Caco-2 (cell line): ENCODE results near the gene ZNF480. TPM values are rescaled to one million over a fixed set of nuclear protein-coding genes. Genes with fewer than 3 reads are reported as not detected.

Source experiments
- BruUV-seq: library from RNA; stranded (reverse); fragments of 400-500 nt; replicated peaks from 2 replicates; lab custom pipeline; 2021; lab: Mats Ljungman, UMichigan
- CTCF ChIA-PET: fragments of 300-600 bp; sonication (Branson Sonifier 250); formaldehyde crosslinking; loops from one replicate; lab custom pipeline; 2022; ENCODE audit warnings: antibody characterized with exemption; lab: Charles Lee
- POLR2A ChIA-PET: fragments of 300-600 bp; sonication (Branson Sonifier 250); formaldehyde crosslinking; loops from one replicate; lab custom pipeline; 2022; ENCODE audit warnings: antibody characterized with exemption; lab: Charles Lee
- DNase-seq, 2 experiments: peaks; one replicate each; pipeline versions ENCODE4 v3.0.0 to v3.0.0-alpha.2; 2020 to 2022
- H3K27me3 ChIP-seq: replicated peaks from 2 replicates; pipeline ENCODE4 v1.6.0; 2011; ENCODE audit warnings: low read length; ENCODE audit not compliant: control insufficient read depth, insufficient read depth
- H3K36me3 ChIP-seq: 2 replicates; pipeline ENCODE4 v1.5.1; 2011; ENCODE audit warnings: low read length; ENCODE audit not compliant: control insufficient read depth, insufficient read depth
- H3K4me1 ChIP-seq: fragments of 250-450 bp; sonication (Bioruptor Pico); 2 replicates; pipeline ENCODE4 v1.5.1; 2020; ENCODE audit warnings: mild to moderate bottlenecking
- H3K4me3 ChIP-seq: 2 replicates; pipeline ENCODE4 v1.5.1; 2011; ENCODE audit warnings: low read depth, mild to moderate bottlenecking, control low read depth, low read length
- H3K9me3 ChIP-seq: fragments of 250-450 bp; sonication (Bioruptor Pico); 2 replicates; pipeline ENCODE4 v1.5.1; 2020; ENCODE audit warnings: mild to moderate bottlenecking, moderate library complexity
- H3K27ac Mint-ChIP-seq: one replicate; pipeline ENCODE4 v1.8.0; 2022; ENCODE audit warnings: mixed read lengths; ENCODE audit not compliant: unreplicated experiment
- H3K27me3 Mint-ChIP-seq: one replicate; pipeline ENCODE4 v1.8.0; 2022; ENCODE audit warnings: mixed read lengths; ENCODE audit not compliant: insufficient read depth, unreplicated experiment
- H3K36me3 Mint-ChIP-seq: one replicate; pipeline ENCODE4 v1.8.0; 2022; ENCODE audit warnings: mild to moderate bottlenecking, mixed read lengths; ENCODE audit not compliant: insufficient read depth, unreplicated experiment
- H3K4me1 Mint-ChIP-seq: one replicate; pipeline ENCODE4 v1.8.0; 2022; ENCODE audit warnings: low read depth, mixed read lengths; ENCODE audit not compliant: unreplicated experiment
- H3K4me3 Mint-ChIP-seq: one replicate; pipeline ENCODE4 v1.8.0; 2022; ENCODE audit warnings: mild to moderate bottlenecking, moderate library complexity, mixed read lengths; ENCODE audit not compliant: unreplicated experiment
- H3K9me3 Mint-ChIP-seq: one replicate; pipeline ENCODE4 v1.8.0; 2022; ENCODE audit warnings: mixed read lengths; ENCODE audit not compliant: unreplicated experiment
- CTCF ChIP-seq, 2 experiments: fragments of 200-600 bp in 1 of 2; IDR thresholded peaks; 1 replicate in 1 of 2; 2 replicates in 1 of 2; pipeline versions ENCODE4 v1.5.1 to v1.8.0; 2011 to 2022; ENCODE audit warnings: antibody characterized with exemption in 1 of 2, control low read depth in 1 of 2, inconsistent platforms in 1 of 2, low read depth in 1 of 2, low read length in 1 of 2, mild to moderate bottlenecking in 1 of 2, moderate library complexity in 1 of 2; ENCODE audit not compliant: insufficient read depth in 1 of 2, severe bottlenecking in 1 of 2, unreplicated experiment in 1 of 2
- intact Hi-C: fragments of 100-400 bp; cut with micrococcal nuclease; formaldehyde crosslinking; loops from one replicate; pipeline ENCODE4 v1.10.0; 2022; ENCODE audit not compliant: unreplicated experiment
- total RNA-seq: library from RNA; stranded (reverse); gene quantifications from 2 replicates; pipeline ENCODE4 v1.2.3, GENCODE V29; 2022

ZNF480 gene
- total RNA-seq, 1 experiment from 2014 or later: 17.7 TPM

GRCh38 chr19:52343548-52343947, 46.6 kb downstream of the ZNF480 start:
- Histone ChIP-seq H3K4me3 (no peak overlapping the region), H3K27me3 (no peaks in the 10 kb centered on the region), H3K4me1 (no peaks in the 10 kb centered on the region), H3K9me3 (peaks cover 21% of the 10 kb centered on the region), H3K36me3 (no peaks in the 10 kb centered on the region)
- Mint-ChIP-seq H3K36me3 (peaks cover 7% of the 10 kb centered on the region), H3K4me3 (no peak overlapping the region), H3K9me3 (peaks cover 41% of the 10 kb centered on the region), H3K4me1 (no peaks in the 10 kb centered on the region), H3K27me3 (no peaks in the 10 kb centered on the region), H3K27ac (no peak overlapping the region)
- peak in 1 of 2 experiments; percentile 30 for TF ChIP-seq CTCF (IDR thresholded peaks at IDR 0.05; ENCODE audit: insufficient read depth in 1 of 2, low read depth in 1 of 2, low read length in 1 of 2, severe bottlenecking in 1 of 2, unreplicated experiment in 1 of 2)
- CTCF ChIA-PET: no interaction called here
- intact Hi-C loops: no loop called here
- POLR2A ChIA-PET: no interaction called here
- BruUV-seq: no TSS peak
- peak; percentile 37 to 40 for DNase-seq

- intact Hi-C loops: no loop called here
- H3K4me1 Mint-ChIP-seq: no peaks in the 10 kb centered on the region
- H3K9me3 Mint-ChIP-seq: peaks cover 41% of the 10 kb centered on the region
- Histone ChIP-seq H3K36me3 (no peaks in the 10 kb centered on the region), H3K4me3 (no peak overlapping the region), H3K4me1 (no peaks in the 10 kb centered on the region), H3K9me3 (peaks cover 12% of the 10 kb centered on the region), H3K27me3 (no peaks in the 10 kb centered on the region)
- ChIA-PET POLR2A (no interaction called here), CTCF (no interaction called here)
- no peak for DNase-seq
- TF ChIP-seq CTCF (IDR thresholded peaks at IDR 0.05; ENCODE audit: insufficient read depth in 1 of 2, low read depth in 1 of 2, low read length in 1 of 2, severe bottlenecking in 1 of 2, unreplicated experiment in 1 of 2): no peak
- H3K4me3 Mint-ChIP-seq: no peak overlapping the region
- H3K27me3 Mint-ChIP-seq: no peaks in the 10 kb centered on the region
- no peak overlapping the region for H3K27ac Mint-ChIP-seq
- peaks cover 7% of the 10 kb centered on the region for H3K36me3 Mint-ChIP-seq
- BruUV-seq: no TSS peak
These were observed 48.2 kb downstream of the ZNF480 start for GRCh38 chr19:52345162-52345561.

GRCh38 chr19:52351512-52351911, 54.5 kb downstream of the ZNF480 start:
- ChIA-PET CTCF (no interaction called here), POLR2A (no interaction called here)
- H3K27me3 Mint-ChIP-seq: no peaks in the 10 kb centered on the region
- BruUV-seq: no TSS peak
- peaks cover 42% of the 10 kb centered on the region for H3K9me3 Mint-ChIP-seq
- intact Hi-C loops: no loop called here
- H3K4me3 Mint-ChIP-seq: no peak overlapping the region
- Histone ChIP-seq H3K4me1 (no peaks in the 10 kb centered on the region), H3K9me3 (peaks cover 14% of the 10 kb centered on the region), H3K4me3 (no peak overlapping the region), H3K27me3 (no peaks in the 10 kb centered on the region), H3K36me3 (no peaks in the 10 kb centered on the region)
- no peak for DNase-seq
- no peaks in the 10 kb centered on the region for H3K36me3 Mint-ChIP-seq
- H3K27ac Mint-ChIP-seq: no peak overlapping the region
- no peak for TF ChIP-seq CTCF (IDR thresholded peaks at IDR 0.05; ENCODE audit: insufficient read depth in 1 of 2, low read depth in 1 of 2, low read length in 1 of 2, severe bottlenecking in 1 of 2, unreplicated experiment in 1 of 2)
- no peaks in the 10 kb centered on the region for H3K4me1 Mint-ChIP-seq
